ENCODE data around the gene FDX2.
"Not testable (repeated sequence)": the region's sequence is repeated elsewhere in the genome, so short reads cannot be mapped to it uniquely, and the experiment has no call there.

FDX2 gene

GRCh38 chr19:10284065-10284959, 31.5 kb downstream of the FDX2 start:
- Mint-ChIP-seq H3K4me1 (peaks cover 34% of the 10 kb centered on the region), H3K27ac (no peak overlapping the region)

GRCh38 chr19:10283301-10284064, 32.3 kb downstream of the FDX2 start:
- Mint-ChIP-seq H3K4me1 (peaks cover 26% of the 10 kb centered on the region), H3K27ac (no peak overlapping the region), H3K36me3 (peaks cover 10% of the 10 kb centered on the region), H3K27me3 (peaks cover 3% of the 10 kb centered on the region), H3K4me3 (no peak overlapping the region), H3K9me3 (no peaks in the 10 kb centered on the region)

More at GRCh38 chr19:10284065-10284959, 31.5 kb downstream of the FDX2 start:
- Mint-ChIP-seq H3K36me3 (peaks cover 10% of the 10 kb centered on the region), H3K4me3 (no peak overlapping the region), H3K27me3 (peaks cover 5% of the 10 kb centered on the region), H3K9me3 (no peaks in the 10 kb centered on the region)

- Mint-ChIP-seq H3K4me1 (peaks cover 15% of the 10 kb centered on the region), H3K36me3 (peaks cover 12% of the 10 kb centered on the region)
- H3K27me3 Mint-ChIP-seq, H3K27ac Mint-ChIP-seq, H3K4me3 Mint-ChIP-seq, H3K9me3 Mint-ChIP-seq: not testable (repeated sequence)
Measured at GRCh38 chr19:10282043-10282442, 33.8 kb downstream of the FDX2 start.

GRCh38 chr19:10279737-10280442, 35.9 kb downstream of the FDX2 start:
- no peaks in the 10 kb centered on the region for H3K9me3 Mint-ChIP-seq
- H3K36me3 Mint-ChIP-seq, result peaks cover 8% of the 10 kb centered on the region
- H3K4me3 Mint-ChIP-seq, result no peak overlapping the region
- peaks cover 6% of the 10 kb centered on the region for H3K4me1 Mint-ChIP-seq
- H3K27me3 Mint-ChIP-seq, result no peaks in the 10 kb centered on the region
- no peak overlapping the region for H3K27ac Mint-ChIP-seq

GRCh38 chr19:10278935-10279334, 36.9 kb downstream of the FDX2 start:
- H3K27ac Mint-ChIP-seq, result no peak overlapping the region
- H3K4me3 Mint-ChIP-seq, result no peak overlapping the region
- peaks cover 7% of the 10 kb centered on the region for H3K36me3 Mint-ChIP-seq

GRCh38 chr19:10277795-10278589, 37.8 kb downstream of the FDX2 start:
- Mint-ChIP-seq H3K27ac (no peak overlapping the region), H3K27me3 (no peaks in the 10 kb centered on the region), H3K4me3 (no peak overlapping the region), H3K36me3 (peaks cover 7% of the 10 kb centered on the region), H3K9me3 (no peaks in the 10 kb centered on the region), H3K4me1 (peaks cover 9% of the 10 kb centered on the region)

More at GRCh38 chr19:10278935-10279334, 36.9 kb downstream of the FDX2 start:
- Mint-ChIP-seq H3K4me1 (peaks cover 8% of the 10 kb centered on the region), H3K9me3 (no peaks in the 10 kb centered on the region), H3K27me3 (no peaks in the 10 kb centered on the region)

- peak overlapping the region; percentile 75 for H3K27ac Mint-ChIP-seq
- peaks cover 2% of the 10 kb centered on the region for H3K36me3 Mint-ChIP-seq
- no peak overlapping the region for H3K4me3 Mint-ChIP-seq
- no peaks in the 10 kb centered on the region for H3K27me3 Mint-ChIP-seq
- peaks cover 16% of the 10 kb centered on the region for H3K4me1 Mint-ChIP-seq
- H3K9me3 Mint-ChIP-seq, result no peaks in the 10 kb centered on the region
Measured at GRCh38 chr19:10274589-10274988, 41.2 kb downstream of the FDX2 start.

- Mint-ChIP-seq H3K4me1 (peaks cover 18% of the 10 kb centered on the region), H3K27me3 (no peaks in the 10 kb centered on the region), H3K27ac (peak overlapping the region; percentile 35), H3K9me3 (no peaks in the 10 kb centered on the region), H3K4me3 (peak overlapping the region; percentile 82), H3K36me3 (no peaks in the 10 kb centered on the region)
Measured at GRCh38 chr19:10271543-10272086, 44.2 kb downstream of the FDX2 start.

- no peaks in the 10 kb centered on the region for H3K27me3 Mint-ChIP-seq
- peaks cover 18% of the 10 kb centered on the region for H3K4me1 Mint-ChIP-seq
- peak within 1 kb of the TSS; percentile 82 for H3K4me3 Mint-ChIP-seq
- H3K9me3 Mint-ChIP-seq, result no peaks in the 10 kb centered on the region
- H3K36me3 Mint-ChIP-seq, result no peaks in the 10 kb centered on the region
- H3K27ac Mint-ChIP-seq, result peak within 1 kb of the TSS; percentile 74
Measured at GRCh38 chr19:10270616-10271394, 45.0 kb downstream of the FDX2 start, which contains the start of gene ICAM1. ICAM1 (plus strand) TSS chr19:10271120; CDS start chr19:10271160, 40 bp downstream.

GRCh38 chr19:10270180-10270615, 45.6 kb downstream of the FDX2 start:
- Mint-ChIP-seq H3K36me3 (no peaks in the 10 kb centered on the region), H3K9me3 (no peaks in the 10 kb centered on the region), H3K4me3 (peak overlapping the region; percentile 82), H3K27ac (peak overlapping the region; percentile 74), H3K27me3 (no peaks in the 10 kb centered on the region), H3K4me1 (peaks cover 18% of the 10 kb centered on the region)

- Mint-ChIP-seq H3K9me3 (no peaks in the 10 kb centered on the region), H3K4me1 (peaks cover 18% of the 10 kb centered on the region), H3K27me3 (no peaks in the 10 kb centered on the region), H3K36me3 (no peaks in the 10 kb centered on the region), H3K27ac (peak overlapping the region; percentile 84), H3K4me3 (peak overlapping the region; percentile 82)
Measured at GRCh38 chr19:10269333-10270179, 46.3 kb downstream of the FDX2 start.

- peaks cover 14% of the 10 kb centered on the region for H3K4me1 Mint-ChIP-seq
- peak overlapping the region; percentile 38 for H3K27ac Mint-ChIP-seq
- no peaks in the 10 kb centered on the region for H3K36me3 Mint-ChIP-seq
- H3K27me3 Mint-ChIP-seq, result no peaks in the 10 kb centered on the region
- H3K4me3 Mint-ChIP-seq, result no peak overlapping the region
- H3K9me3 Mint-ChIP-seq, result no peaks in the 10 kb centered on the region
Measured at GRCh38 chr19:10268071-10268470, 47.7 kb downstream of the FDX2 start.

- peaks cover 10% of the 10 kb centered on the region for H3K4me1 Mint-ChIP-seq
- H3K27ac Mint-ChIP-seq, result peak overlapping the region; percentile 60
- H3K4me3 Mint-ChIP-seq, result no peak overlapping the region
- H3K27me3 Mint-ChIP-seq, result no peaks in the 10 kb centered on the region
- no peaks in the 10 kb centered on the region for H3K9me3 Mint-ChIP-seq
- no peaks in the 10 kb centered on the region for H3K36me3 Mint-ChIP-seq
Measured at GRCh38 chr19:10266706-10267105, 49.1 kb downstream of the FDX2 start.
